ENCODE data around the gene ZNF74. TPM values are rescaled to one million over a fixed set of nuclear protein-coding genes. Genes with fewer than 3 reads are reported as not detected.

ZNF74 gene
- total RNA-seq, 2 experiments from 2014 or later, result 8.6 to 11.1 TPM

DNA sequence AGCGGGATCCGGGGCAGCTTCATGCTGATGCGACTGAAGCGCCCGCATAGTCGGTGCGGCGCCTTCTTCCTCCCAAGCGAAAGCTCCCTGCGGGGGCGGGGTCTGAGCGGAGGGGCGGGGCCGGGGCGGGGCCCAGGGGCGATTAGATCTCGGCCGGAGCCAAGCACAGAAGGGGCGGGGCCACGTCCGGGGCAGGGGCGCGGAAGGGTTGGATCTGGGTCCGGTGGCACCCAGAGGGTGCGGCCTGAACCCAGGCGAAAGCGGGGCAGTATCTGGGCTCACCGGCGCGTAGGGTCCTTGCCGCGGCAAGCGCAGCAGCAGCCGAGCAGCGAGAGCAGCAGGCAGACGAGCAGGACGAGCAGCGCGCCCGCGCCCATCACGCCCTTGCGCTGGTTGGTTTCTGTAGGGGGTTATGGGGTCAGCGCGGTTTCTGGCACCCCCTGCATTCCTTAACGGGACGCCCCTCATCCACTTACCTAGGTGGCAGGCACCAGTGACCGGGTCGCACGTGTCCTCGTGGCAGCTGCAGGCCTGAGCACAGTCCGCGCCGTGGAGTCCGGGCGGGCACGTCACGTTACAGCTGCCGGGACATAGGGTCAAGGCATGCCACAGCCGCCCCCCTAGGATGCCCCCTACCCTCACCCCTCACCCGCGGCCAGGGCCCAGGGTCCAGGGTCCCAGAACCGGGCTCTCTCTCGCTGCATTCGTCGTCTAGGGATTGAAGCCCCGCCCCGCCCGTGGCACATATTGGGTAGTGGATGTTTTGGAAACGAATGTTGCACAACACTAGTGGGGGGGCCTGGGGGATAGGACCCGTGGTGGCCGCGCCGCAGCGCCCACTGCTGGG is 35.5 kb downstream of the ZNF74 start:
- peak; percentile 85 for DNase-seq
- peaks cover 60% of the 10 kb centered on the region for H3K27me3 Mint-ChIP-seq

DNA sequence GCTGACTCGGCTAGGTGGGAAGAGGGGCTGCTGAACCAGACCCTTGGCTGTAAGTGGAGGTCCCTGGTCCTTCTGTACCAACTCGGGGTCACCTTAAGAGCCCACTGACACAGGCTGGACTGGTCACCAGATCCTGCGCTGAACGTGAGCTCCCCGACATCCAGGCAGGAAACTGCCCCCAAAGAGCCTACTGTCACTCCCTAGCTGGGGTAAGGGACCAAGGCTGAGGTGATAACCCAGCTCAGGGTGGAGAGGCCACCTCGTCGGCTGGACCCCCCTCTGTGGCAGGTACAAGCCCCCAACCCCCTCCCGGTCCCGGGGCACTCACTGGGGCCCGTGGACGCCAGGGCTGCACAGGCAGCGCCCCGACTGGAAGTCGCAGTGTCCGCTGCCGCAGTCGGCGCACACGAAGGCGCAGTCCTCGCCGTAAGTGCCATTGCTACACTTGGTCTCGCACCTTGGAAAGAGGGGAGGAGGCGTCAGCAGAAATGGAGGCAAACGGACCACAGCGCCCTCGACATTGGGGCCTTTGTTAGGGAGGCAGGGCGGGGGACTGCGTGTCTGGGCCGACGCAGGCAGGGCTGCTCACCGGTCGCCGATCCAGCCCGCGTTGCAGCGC is 36.3 kb downstream of the ZNF74 start:
- Mint-ChIP-seq H3K36me3 (ENCODE audit: low read depth) (peaks cover 4% of the 10 kb centered on the region), H3K4me1 (peaks cover 16% of the 10 kb centered on the region), H3K4me3 (peak overlapping the region; percentile 43), H3K9me3 (no peaks in the 10 kb centered on the region), H3K27me3 (peaks cover 68% of the 10 kb centered on the region), H3K27ac (no peak overlapping the region)
- ChIA-PET CTCF (interaction anchor here (1.6 kb wide), 1 partner anchor 26 kb away, joined by 3 read pairs; no protein-coding TSS in a partner anchor), POLR2A (no interaction called here)
- no peak for DNase-seq

More for the DNA sequence above, 35.5 kb downstream of the ZNF74 start:
- POLR2A ChIA-PET, result no interaction called here
- CTCF ChIA-PET, result interaction anchor here (0.9 to 1.6 kb wide), 2 partner anchors 11 to 27 kb away, joined by 3 to 5 read pairs; no protein-coding TSS in a partner anchor
- peaks cover 4% of the 10 kb centered on the region for H3K36me3 Mint-ChIP-seq (ENCODE audit: low read depth)
- peak overlapping the region; percentile 45 for H3K4me3 Mint-ChIP-seq
- H3K27ac Mint-ChIP-seq, result peak overlapping the region; percentile 58
- no peaks in the 10 kb centered on the region for H3K9me3 Mint-ChIP-seq
- H3K4me1 Mint-ChIP-seq, result peaks cover 16% of the 10 kb centered on the region

DNA sequence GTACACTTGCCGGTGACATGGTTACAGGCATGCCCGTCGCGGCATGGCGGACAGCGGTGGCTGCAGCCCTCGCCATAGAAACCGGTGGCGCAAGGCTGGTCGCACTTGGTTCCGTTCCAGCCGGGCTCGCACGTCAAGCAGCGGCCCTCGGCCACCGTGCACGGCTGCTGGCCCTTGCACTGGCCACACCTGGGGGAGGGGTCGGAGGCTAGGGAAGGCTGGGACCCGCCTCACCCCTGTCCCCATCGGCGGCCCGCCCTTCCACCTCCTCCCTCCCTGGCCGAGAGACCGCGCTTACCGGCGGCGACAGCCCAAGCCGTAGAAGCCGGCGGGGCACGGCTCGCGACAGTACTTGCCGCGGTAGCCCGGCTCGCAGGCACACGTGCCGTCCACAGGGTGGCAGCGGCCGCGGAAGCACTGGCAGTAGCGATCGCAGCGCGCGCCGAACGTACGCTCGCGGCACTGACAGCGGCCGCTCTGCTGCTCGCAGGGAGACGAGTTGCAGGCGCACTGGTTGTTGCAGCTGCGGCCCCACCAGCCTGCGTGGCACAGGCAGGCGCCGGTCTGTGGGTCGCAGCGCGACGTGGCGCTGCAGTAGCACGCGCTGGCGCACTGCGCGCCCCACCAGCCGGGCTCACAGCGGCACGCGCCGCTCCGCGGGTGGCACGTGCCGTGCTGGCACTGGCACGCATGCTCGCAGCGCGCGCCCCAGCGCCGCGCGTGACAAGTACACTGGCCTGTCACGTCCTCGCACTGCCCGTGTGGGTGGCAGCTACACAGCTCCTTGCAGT is 37.0 kb downstream of the ZNF74 start:
- Mint-ChIP-seq H3K4me1 (peaks cover 16% of the 10 kb centered on the region), H3K36me3 (ENCODE audit: low read depth) (peaks cover 4% of the 10 kb centered on the region), H3K27ac (no peak overlapping the region), H3K9me3 (no peaks in the 10 kb centered on the region), H3K27me3 (peaks cover 75% of the 10 kb centered on the region), H3K4me3 (peak overlapping the region; percentile 43)
- POLR2A ChIA-PET, result no interaction called here
- DNase-seq, result peak; percentile 66
- CTCF ChIA-PET, result interaction anchor here (0.5 kb wide), 1 partner anchor 44 kb away, joined by 3 read pairs; no protein-coding TSS in a partner anchor

DNA sequence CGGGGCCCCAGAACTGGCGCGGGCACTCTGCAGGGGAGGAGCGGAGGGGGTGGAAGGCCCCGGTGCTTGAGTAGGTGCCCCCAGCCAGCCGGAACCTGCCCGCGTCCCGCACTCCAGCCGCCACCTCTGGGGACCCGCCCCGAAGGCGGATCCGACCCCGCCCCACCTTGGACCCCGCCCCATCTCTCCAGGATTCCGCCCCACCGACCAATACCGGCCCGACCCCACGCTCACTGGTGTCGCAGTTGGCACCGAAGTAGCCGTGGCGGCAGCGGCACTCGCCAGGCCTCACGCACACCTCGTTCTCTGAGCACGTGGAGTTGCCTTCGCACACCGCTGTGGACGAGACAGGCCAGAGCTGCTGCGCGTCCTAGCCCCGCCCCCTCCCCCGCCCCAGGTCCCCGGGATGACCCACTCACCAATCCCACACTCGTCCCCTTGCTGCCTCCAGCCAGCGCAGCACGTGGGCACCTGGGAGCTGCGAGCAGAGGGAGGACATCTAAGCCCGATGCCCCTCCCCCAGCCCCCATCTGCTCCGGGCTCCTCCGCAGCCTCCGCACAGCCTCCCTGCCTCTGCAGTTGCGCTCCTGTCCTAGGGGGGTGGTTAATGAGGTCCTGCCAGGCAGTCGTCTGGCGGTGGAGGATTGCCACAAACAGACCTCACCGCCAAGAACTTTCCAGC is 37.7 kb downstream of the ZNF74 start:
- Mint-ChIP-seq H3K27ac (no peak overlapping the region), H3K4me1 (peaks cover 16% of the 10 kb centered on the region), H3K36me3 (ENCODE audit: low read depth) (peaks cover 4% of the 10 kb centered on the region), H3K9me3 (no peaks in the 10 kb centered on the region), H3K4me3 (peak overlapping the region; percentile 36), H3K27me3 (peaks cover 74% of the 10 kb centered on the region)
- no peak for DNase-seq
- ChIA-PET POLR2A (no interaction called here), CTCF (interaction anchor here (0.5 kb wide), 1 partner anchor 43 kb away, joined by 3 read pairs; no protein-coding TSS in a partner anchor)

DNA sequence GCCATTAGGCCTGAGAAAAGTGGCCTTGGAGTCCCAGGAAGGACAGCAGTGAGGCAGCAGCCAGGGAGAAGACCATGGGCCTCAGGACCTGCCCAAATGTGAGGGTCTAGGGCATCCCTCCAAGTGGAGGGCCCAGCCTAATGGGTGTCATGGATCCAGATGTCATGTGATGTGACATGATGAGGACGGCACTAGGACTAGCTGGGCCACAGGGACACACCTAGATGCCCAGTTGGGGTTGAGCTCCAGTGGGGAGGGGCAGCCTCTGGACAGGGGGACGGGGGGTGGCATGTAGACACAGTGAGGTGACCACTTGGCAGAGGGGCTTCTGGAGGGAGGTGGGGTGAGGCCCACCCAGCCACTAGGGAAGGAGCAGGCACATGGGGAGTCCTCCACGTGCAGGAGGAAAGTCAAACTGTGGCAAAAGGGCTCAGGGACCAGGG is 38.3 kb downstream of the ZNF74 start:
- POLR2A ChIA-PET, result no interaction called here
- Mint-ChIP-seq H3K27ac (no peak overlapping the region), H3K4me1 (peaks cover 22% of the 10 kb centered on the region), H3K4me3 (peak overlapping the region; percentile 13), H3K27me3 (peaks cover 74% of the 10 kb centered on the region), H3K36me3 (ENCODE audit: low read depth) (peaks cover 1% of the 10 kb centered on the region), H3K9me3 (no peaks in the 10 kb centered on the region)
- CTCF ChIA-PET, result interaction anchor here (0.6 kb wide), 1 partner anchor 12 kb away, joined by 3 read pairs; no protein-coding TSS in a partner anchor
- no peak for DNase-seq

DNA sequence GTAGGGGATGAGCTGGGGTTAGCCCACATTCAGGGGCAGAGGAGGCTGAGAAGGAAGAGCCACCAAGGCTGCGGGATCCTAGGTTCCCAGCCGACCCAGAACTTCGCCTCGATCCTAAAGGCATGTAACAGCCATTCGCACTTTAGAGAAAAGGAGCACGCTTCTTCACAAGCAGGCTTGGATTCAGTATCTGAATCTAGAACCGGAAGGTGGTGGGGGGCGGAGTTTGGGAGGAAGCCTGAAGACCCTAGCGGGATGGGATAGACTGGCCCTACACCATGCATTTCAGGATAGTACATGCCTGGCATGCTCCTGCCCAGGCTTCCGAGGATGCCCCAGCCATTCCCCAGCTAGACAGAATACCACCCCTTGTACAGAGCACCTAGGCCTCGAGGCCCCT is 39.2 kb downstream of the ZNF74 start:
- ChIA-PET POLR2A (no interaction called here), CTCF (interaction anchor here (2.3 kb wide), 1 partner anchor 15 kb away, joined by 7 read pairs; no protein-coding TSS in a partner anchor)
- no peak for DNase-seq
- no peak overlapping the region for H3K27ac Mint-ChIP-seq
- no peaks in the 10 kb centered on the region for H3K36me3 Mint-ChIP-seq (ENCODE audit: low read depth)
- H3K27me3 Mint-ChIP-seq, result peaks cover 72% of the 10 kb centered on the region
- no peaks in the 10 kb centered on the region for H3K9me3 Mint-ChIP-seq
- H3K4me1 Mint-ChIP-seq, result peaks cover 22% of the 10 kb centered on the region
- H3K4me3 Mint-ChIP-seq, result no peak overlapping the region

DNA sequence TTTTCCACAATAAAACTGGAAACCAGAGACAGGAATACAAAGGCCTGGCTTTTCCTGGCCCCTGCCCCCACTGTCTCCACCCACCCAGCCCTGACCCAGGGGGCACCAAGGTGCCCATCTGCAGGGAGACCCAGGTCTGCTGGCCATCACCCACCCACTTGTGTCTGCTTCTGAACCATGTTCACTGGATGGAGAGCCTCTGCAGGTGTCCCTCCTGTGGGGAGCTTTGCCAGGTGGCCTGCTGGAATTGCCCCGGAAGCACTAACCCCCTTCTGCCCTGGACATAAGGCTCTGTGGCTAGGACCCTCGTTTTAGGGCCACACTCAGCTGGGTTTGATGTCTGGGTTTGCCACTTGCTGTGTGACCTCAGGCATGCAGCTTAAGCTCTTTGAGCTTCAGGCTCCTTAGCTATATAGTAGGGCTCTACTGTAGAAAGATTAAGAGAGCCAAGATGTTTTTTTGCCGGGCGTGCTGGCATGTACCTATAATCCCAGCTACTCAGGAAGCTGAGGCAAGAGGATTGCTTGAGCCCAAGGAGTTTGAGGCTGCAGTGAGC is 39.8 kb downstream of the ZNF74 start:
- no peak overlapping the region for H3K4me3 Mint-ChIP-seq
- POLR2A ChIA-PET, result no interaction called here
- CTCF ChIA-PET, result interaction anchor here (2.3 kb wide), 1 partner anchor 15 kb away, joined by 7 read pairs; no protein-coding TSS in a partner anchor
- H3K27ac Mint-ChIP-seq, result no peak overlapping the region
- no peaks in the 10 kb centered on the region for H3K9me3 Mint-ChIP-seq
- peaks cover 74% of the 10 kb centered on the region for H3K27me3 Mint-ChIP-seq
- no peaks in the 10 kb centered on the region for H3K36me3 Mint-ChIP-seq (ENCODE audit: low read depth)
- H3K4me1 Mint-ChIP-seq, result peaks cover 23% of the 10 kb centered on the region
- no peak for DNase-seq

DNA sequence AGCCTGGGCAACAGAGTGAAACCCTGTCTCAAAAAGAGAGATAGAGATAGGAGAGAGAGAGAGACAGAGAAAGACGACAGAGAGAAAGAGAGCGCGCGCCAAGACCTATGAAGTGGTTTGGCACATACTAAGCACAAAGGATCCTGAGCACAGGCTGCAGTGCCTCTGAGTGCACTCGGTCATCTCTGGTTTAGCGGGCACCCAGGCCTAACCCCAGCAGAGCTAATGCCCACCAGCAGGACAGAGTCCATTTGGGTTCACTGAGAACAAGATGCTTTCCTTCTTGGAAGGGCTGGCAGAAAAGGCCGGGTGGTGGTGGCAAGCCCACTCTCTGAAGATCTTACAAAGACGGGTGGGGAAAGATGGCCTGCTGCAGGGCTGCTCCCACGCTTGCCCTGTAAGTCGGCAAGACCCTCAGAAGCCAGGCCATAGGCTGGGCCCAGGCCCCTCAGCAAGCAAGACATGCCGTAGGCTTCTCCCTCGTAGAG is 40.4 kb downstream of the ZNF74 start:
- DNase-seq, result no peak
- POLR2A ChIA-PET, result no interaction called here
- H3K4me1 Mint-ChIP-seq, result peaks cover 19% of the 10 kb centered on the region
- H3K36me3 Mint-ChIP-seq (ENCODE audit: low read depth), result no peaks in the 10 kb centered on the region
- H3K27ac Mint-ChIP-seq, result no peak overlapping the region
- no peak overlapping the region for H3K4me3 Mint-ChIP-seq
- peaks cover 72% of the 10 kb centered on the region for H3K27me3 Mint-ChIP-seq
- CTCF ChIA-PET, result interaction anchor here (2.3 kb wide), 1 partner anchor 16 kb away, joined by 7 read pairs; no protein-coding TSS in a partner anchor
- H3K9me3 Mint-ChIP-seq, result no peaks in the 10 kb centered on the region

DNA sequence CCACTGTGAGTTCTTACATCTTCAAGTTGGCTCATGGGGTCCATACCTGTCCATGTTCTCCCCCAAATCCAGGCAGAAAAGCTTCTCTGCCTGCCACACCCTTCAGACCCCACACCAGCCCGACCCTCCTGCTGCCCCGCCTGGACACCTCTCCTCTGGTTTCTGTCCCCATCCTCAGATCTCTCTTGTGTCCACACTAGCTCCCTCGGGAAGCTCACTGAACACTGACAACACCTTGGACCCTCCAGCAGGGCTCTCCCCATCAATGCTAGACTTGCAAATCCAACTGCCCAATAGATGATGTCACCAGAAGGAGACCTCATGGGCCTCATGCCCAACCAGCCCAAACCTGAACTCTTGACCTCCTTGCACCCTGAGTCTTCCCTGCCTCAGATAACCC is 40.8 kb downstream of the ZNF74 start:
- no peak overlapping the region for H3K27ac Mint-ChIP-seq
- H3K9me3 Mint-ChIP-seq, result no peaks in the 10 kb centered on the region
- H3K4me1 Mint-ChIP-seq, result peaks cover 19% of the 10 kb centered on the region
- ChIA-PET CTCF (interaction anchor here (1.0 to 2.3 kb wide), 2 partner anchors 16 to 21 kb away, joined by 3 to 7 read pairs; no protein-coding TSS in a partner anchor), POLR2A (no interaction called here)
- H3K27me3 Mint-ChIP-seq, result peaks cover 73% of the 10 kb centered on the region
- H3K36me3 Mint-ChIP-seq (ENCODE audit: low read depth), result no peaks in the 10 kb centered on the region
- no peak overlapping the region for H3K4me3 Mint-ChIP-seq
- DNase-seq, result no peak

DNA sequence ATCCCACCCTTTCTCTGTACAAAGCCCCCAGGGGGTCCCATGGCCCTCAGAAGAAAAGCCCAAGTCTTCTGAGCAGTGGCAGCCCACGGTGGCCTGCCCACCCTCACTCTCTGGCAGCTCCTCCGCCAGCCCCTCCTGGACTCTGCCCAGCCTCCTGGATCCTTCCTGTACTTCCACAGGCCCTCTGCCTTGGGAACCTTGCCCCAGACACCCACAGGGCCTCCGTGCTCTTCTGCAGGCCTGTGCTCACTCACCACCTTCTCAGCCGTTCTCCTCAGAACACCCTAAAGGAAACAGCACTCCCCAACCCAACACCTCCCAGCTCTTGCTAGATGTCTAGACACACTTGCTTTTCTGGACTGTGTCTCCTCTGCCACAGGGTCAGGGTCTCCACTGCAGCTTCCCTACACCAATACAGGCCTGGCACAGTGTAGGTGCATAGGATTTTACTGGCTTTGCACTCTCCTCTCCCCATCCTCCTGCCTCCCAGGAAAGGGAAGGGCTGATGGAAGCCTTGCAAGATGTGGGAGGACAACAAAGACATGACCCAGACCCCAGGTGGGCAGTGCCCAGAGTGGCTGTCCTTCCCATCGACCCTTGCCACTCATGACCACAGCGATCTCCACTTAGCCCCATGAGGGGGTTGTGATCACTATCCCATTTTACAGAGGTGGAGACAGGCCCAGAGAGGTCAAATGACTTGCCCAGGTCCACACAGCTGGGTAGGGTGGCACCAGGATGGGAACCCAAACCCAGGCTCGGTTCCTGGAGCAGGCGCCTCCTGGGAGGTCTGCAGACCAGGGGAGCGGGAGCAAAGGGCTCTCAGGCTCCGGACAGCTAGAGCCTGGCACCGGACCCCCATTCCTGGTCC is 41.7 kb downstream of the ZNF74 start:
- Mint-ChIP-seq H3K27ac (no peak overlapping the region), H3K9me3 (no peaks in the 10 kb centered on the region), H3K4me3 (no peak overlapping the region), H3K4me1 (peaks cover 15% of the 10 kb centered on the region), H3K36me3 (ENCODE audit: low read depth) (no peaks in the 10 kb centered on the region), H3K27me3 (peaks cover 68% of the 10 kb centered on the region)
- CTCF ChIA-PET, result interaction anchor here (0.8 to 1.2 kb wide), 3 partner anchors 8 to 21 kb away, joined by 3 to 6 read pairs (median 3); no protein-coding TSS in a partner anchor
- no peak for DNase-seq
- POLR2A ChIA-PET, result no interaction called here

DNA sequence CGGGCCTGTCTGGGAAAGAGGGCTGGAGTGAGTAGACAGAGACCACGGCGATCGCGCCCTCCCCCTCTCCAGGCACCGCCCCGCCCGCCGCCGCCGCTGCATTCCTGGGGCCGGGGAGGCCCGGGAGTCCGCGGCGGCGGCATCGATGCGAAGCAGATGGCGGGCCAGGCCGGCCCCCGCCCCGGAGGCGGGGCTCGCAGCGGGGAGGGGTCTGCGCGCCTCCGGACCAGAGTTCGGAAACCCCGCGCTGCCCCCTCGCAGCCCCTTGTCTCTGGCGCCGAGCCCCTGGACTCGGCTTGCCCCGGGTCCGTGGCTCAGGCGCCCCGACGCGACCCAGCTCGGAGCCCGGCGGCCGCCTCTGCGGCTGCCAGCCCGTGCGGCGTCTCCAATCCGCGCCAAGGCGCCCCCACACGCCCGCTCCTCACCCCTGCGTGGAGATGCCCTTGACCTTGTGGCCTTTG is 42.4 kb downstream of the ZNF74 start:
- no peaks in the 10 kb centered on the region for H3K9me3 Mint-ChIP-seq
- no peak overlapping the region for H3K27ac Mint-ChIP-seq
- H3K27me3 Mint-ChIP-seq, result peaks cover 65% of the 10 kb centered on the region
- DNase-seq, result no peak
- H3K4me1 Mint-ChIP-seq, result peaks cover 13% of the 10 kb centered on the region
- CTCF ChIA-PET, result interaction anchor here (1.2 kb wide), 1 partner anchor 20 kb away, joined by 6 read pairs; no protein-coding TSS in a partner anchor
- H3K36me3 Mint-ChIP-seq (ENCODE audit: low read depth), result no peaks in the 10 kb centered on the region
- H3K4me3 Mint-ChIP-seq, result peak overlapping the region; percentile 43
- POLR2A ChIA-PET, result no interaction called here

Data from activated CD4-positive, alpha-beta T cell treated with anti-CD3 and anti-CD28 coated beads, Interleukin-2, amount 10 ng/mL, durations not matched to agents 7 days and 5 days (primary cell).